Esophagus muscularis mucosa (tissue), 4 donors: ENCODE data around the gene OR1M1. TPM values are rescaled to one million over a fixed set of nuclear protein-coding genes. Genes with fewer than 3 reads are reported as not detected.

Experiments used
- DNase-seq: peaks from one replicate; pipeline ENCODE4 v3.0.0-alpha.2; 2017; ENCODE audit errors: extremely low spot score
- H3K27ac ChIP-seq, 4 donors: fragments of 200-600 bp; sonication (generic); replicated peaks in 1 of 4; 1 replicate in 3 of 4; 2 replicates in 1 of 4; pipeline ENCODE4 v1.5.1; 2016 to 2019; ENCODE audit warnings: mild to moderate bottlenecking in 1 of 4
- H3K27me3 ChIP-seq, 4 donors: fragments of 200-600 bp; sonication (generic); one replicate each; pipeline versions ENCODE4 v1.5.1 to v1.6.0; 2016 to 2019
- H3K36me3 ChIP-seq, 4 donors: fragments of 200-600 bp; sonication (generic); one replicate each; pipeline ENCODE4 v1.5.1; 2016 to 2019
- H3K4me1 ChIP-seq, 4 donors: fragments of 200-600 bp; sonication (generic); one replicate each; pipeline ENCODE4 v1.5.1; 2016 to 2019
- H3K4me3 ChIP-seq, 4 donors: fragments of 200-600 bp; sonication (generic); 1 replicate in 2 of 4; 2 replicates in 2 of 4; pipeline ENCODE4 v1.5.1; 2016 to 2019; ENCODE audit warnings: mild to moderate bottlenecking in 4 of 4, moderate library complexity in 1 of 4
- H3K9me3 ChIP-seq, 4 donors: fragments of 200-600 bp; sonication (generic); 1 replicate in 3 of 4; 2 replicates in 1 of 4; pipeline ENCODE4 v1.5.1; 2016 to 2019
- CTCF ChIP-seq, 3 experiments: fragments of 200-600 bp in 2 of 3; fragments of 450-650 bp in 1 of 3; sonication (generic) in 2 of 3; IDR thresholded peaks; one replicate each; pipeline ENCODE4 v1.5.1; 2017 to 2019; ENCODE audit warnings: antibody characterized with exemption in 3 of 3, mild to moderate bottlenecking in 2 of 3, moderate library complexity in 1 of 3
- EP300 ChIP-seq: sonication (generic); formaldehyde crosslinking; IDR thresholded peaks from one replicate; pipeline ENCODE4 v1.6.1; 2017; ENCODE audit warnings: antibody characterized with exemption
- POLR2A ChIP-seq: fragments of 450-650 bp; IDR thresholded peaks from one replicate; pipeline ENCODE4 v1.6.1; 2017; ENCODE audit warnings: antibody characterized with exemption, moderate library complexity, mild to moderate bottlenecking, low read depth
- POLR2AphosphoS5 ChIP-seq, 2 donors: sonication (generic); formaldehyde crosslinking; IDR thresholded peaks; one replicate each; pipeline ENCODE4 v1.6.1; 2017; ENCODE audit warnings: antibody characterized with exemption in 2 of 2
- WGBS: methylation state at CpG from one replicate; pipeline ENCODE4 v1.1.5; 2018; 5-methylcytosine and 5-hydroxymethylcytosine counted together
- intact Hi-C: fragments of 100-400 bp; cut with DNase I; formaldehyde crosslinking; loops from one replicate; pipeline ENCODE4 v1.15.1; 2023
- total RNA-seq, 4 donors: library from RNA; depleted of rRNA; stranded (reverse); fragments of >200 nt; gene quantifications; one replicate each; pipeline versions ENCODE4 v1.1.0 to v1.2.1, GENCODE V29; 2016

The OR1M1 gene
- total RNA-seq, 4 donors from 2014 or later: not detected

GRCh38 chr19:9128171-9128570 lies 41.3 kb downstream of the OR1M1 start:
- H3K27ac ChIP-seq: no peak overlapping the region
- H3K4me1 ChIP-seq: no peaks in the 10 kb centered on the region
- no peaks in the 10 kb centered on the region for H3K36me3 ChIP-seq
- no peak for DNase-seq
- 76% methylated on average over 3 of the region's 3 CpGs for WGBS
- H3K4me3 ChIP-seq: no peak overlapping the region
- peaks cover 0 to 34% (median 0%) of the 10 kb centered on the region in 4 donors for H3K27me3 ChIP-seq
- no peaks in the 10 kb centered on the region for H3K9me3 ChIP-seq
- no peak for TF ChIP-seq EP300
- TF ChIP-seq POLR2A: no peak
- TF ChIP-seq CTCF (IDR thresholded peaks at IDR 0.05): no peak
- no peak for TF ChIP-seq POLR2AphosphoS5 (IDR thresholded peaks at IDR 0.05)
- intact Hi-C loops: no loop called here

- H3K4me1 ChIP-seq: no peaks in the 10 kb centered on the region
- no peak overlapping the region for H3K27ac ChIP-seq
- TF ChIP-seq EP300: no peak
- TF ChIP-seq POLR2A: no peak
- TF ChIP-seq CTCF (IDR thresholded peaks at IDR 0.05): no peak
- no peak for TF ChIP-seq POLR2AphosphoS5 (IDR thresholded peaks at IDR 0.05)
- no peaks in the 10 kb centered on the region for H3K9me3 ChIP-seq
- no peak for DNase-seq
- no peak overlapping the region for H3K4me3 ChIP-seq
- intact Hi-C loops: no loop called here
- WGBS: 43% methylated on average over 1 of the region's 1 CpG
- H3K27me3 ChIP-seq: peaks cover 0 to 34% (median 0%) of the 10 kb centered on the region in 4 donors
- no peaks in the 10 kb centered on the region for H3K36me3 ChIP-seq
Observed at GRCh38 chr19:9130965-9131364, 44.1 kb downstream of the OR1M1 start.

- Histone ChIP-seq H3K36me3 (no peaks in the 10 kb centered on the region), H3K27ac (no peak overlapping the region), H3K9me3 (no peaks in the 10 kb centered on the region), H3K4me1 (peaks cover 0 to 12% (median 6%) of the 10 kb centered on the region in 4 donors), H3K4me3 (no peak overlapping the region), H3K27me3 (peaks cover 0 to 24% (median 0%) of the 10 kb centered on the region in 4 donors)
- DNase-seq: no peak
- TF ChIP-seq POLR2AphosphoS5 (IDR thresholded peaks at IDR 0.05): no peak
- no peak for TF ChIP-seq EP300
- TF ChIP-seq POLR2A: no peak
- TF ChIP-seq CTCF (IDR thresholded peaks at IDR 0.05): no peak
- 55% methylated on average over 5 of the region's 5 CpGs for WGBS
- intact Hi-C loops: no loop called here
Observed at GRCh38 chr19:9132422-9132821, 45.6 kb downstream of the OR1M1 start.

- 25% methylated on average over 8 of the region's 8 CpGs for WGBS
- Histone ChIP-seq H3K27ac (peak overlapping the region; percentile 88 to 93 (median 89)), H3K4me3 (peak overlapping the region; percentile 71 to 88 (median 78)), H3K4me1 (peaks cover 15 to 31% (median 28%) of the 10 kb centered on the region in 4 donors), H3K27me3 (no peaks in the 10 kb centered on the region), H3K36me3 (no peaks in the 10 kb centered on the region), H3K9me3 (peaks cover 0 to 3% (median 2%) of the 10 kb centered on the region in 4 donors)
- no peak for TF ChIP-seq CTCF (IDR thresholded peaks at IDR 0.05)
- no peak for TF ChIP-seq POLR2AphosphoS5 (IDR thresholded peaks at IDR 0.05)
- no peak for TF ChIP-seq EP300
- TF ChIP-seq POLR2A: no peak
- no peak for DNase-seq
- intact Hi-C loops: loop anchor here (5.0 to 10.0 kb wide), 3 partner anchors 168 to 655 kb away; partner anchors contain the start of genes ZNF561 and ZNF699
Observed at GRCh38 chr19:9139609-9140158, 52.8 kb downstream of the OR1M1 start.
